GM13977 (cell line): ENCODE measurements around the gene GLB1L3.

Experiments used
- DNase-seq: peaks from one replicate; pipeline ENCODE4 v3.0.0; 2012; ENCODE audit warnings: low spot score
- in situ Hi-C: fragments of 300-500 bp; cut with MboI; formaldehyde crosslinking; loops from one replicate; pipeline ENCODE4 v1.12.0; 2022; ENCODE audit warnings: low sequenced_read_pairs, low pct_unique_long_range_greater_than_20kb, mixed read lengths, inconsistent platforms; ENCODE audit not compliant: unreplicated experiment
- TF ChIP-seq, protein P1 (sequence below): IDR thresholded peaks from 2 replicates; pipeline ENCODE4 v1.5.1; 2012; ENCODE audit warnings: mild to moderate bottlenecking, control low read depth; ENCODE audit not compliant: insufficient read depth; ENCODE audit errors: extremely low read depth, missing control alignments

Gene GLB1L3

GRCh38 chr11:134233729-134234179 lies 42.4 kb upstream of the GLB1L3 start:
- in situ Hi-C loops, result no loop called here

DNA sequence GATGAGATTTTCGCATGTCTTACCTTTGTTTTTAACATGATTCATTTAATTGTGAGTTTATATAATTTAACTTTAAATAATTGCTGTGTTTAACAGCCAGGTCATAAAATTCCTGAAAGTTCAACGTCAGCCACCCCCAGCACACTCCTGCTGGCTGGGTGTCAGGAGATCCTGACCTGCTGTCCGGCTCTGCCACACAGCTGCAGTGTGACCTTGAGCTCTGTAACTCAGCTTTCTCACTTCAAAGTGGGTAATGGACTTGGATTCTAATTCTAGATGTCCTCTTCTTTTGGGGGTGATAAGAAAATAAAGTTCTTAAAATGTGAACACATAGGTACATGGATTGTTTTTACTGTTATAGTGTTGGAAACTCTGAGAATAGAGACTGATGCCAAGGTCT lies 40.8 kb upstream of the GLB1L3 start:
- DNase-seq, result no peak
- TF ChIP-seq, protein P1, sequence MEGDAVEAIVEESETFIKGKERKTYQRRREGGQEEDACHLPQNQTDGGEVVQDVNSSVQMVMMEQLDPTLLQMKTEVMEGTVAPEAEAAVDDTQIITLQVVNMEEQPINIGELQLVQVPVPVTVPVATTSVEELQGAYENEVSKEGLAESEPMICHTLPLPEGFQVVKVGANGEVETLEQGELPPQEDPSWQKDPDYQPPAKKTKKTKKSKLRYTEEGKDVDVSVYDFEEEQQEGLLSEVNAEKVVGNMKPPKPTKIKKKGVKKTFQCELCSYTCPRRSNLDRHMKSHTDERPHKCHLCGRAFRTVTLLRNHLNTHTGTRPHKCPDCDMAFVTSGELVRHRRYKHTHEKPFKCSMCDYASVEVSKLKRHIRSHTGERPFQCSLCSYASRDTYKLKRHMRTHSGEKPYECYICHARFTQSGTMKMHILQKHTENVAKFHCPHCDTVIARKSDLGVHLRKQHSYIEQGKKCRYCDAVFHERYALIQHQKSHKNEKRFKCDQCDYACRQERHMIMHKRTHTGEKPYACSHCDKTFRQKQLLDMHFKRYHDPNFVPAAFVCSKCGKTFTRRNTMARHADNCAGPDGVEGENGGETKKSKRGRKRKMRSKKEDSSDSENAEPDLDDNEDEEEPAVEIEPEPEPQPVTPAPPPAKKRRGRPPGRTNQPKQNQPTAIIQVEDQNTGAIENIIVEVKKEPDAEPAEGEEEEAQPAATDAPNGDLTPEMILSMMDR, result no peak
- in situ Hi-C loops, result no loop called here

More at GRCh38 chr11:134233729-134234179, 42.4 kb upstream of the GLB1L3 start:
- TF ChIP-seq, protein P1, result no peak
- DNase-seq, result no peak

DNA sequence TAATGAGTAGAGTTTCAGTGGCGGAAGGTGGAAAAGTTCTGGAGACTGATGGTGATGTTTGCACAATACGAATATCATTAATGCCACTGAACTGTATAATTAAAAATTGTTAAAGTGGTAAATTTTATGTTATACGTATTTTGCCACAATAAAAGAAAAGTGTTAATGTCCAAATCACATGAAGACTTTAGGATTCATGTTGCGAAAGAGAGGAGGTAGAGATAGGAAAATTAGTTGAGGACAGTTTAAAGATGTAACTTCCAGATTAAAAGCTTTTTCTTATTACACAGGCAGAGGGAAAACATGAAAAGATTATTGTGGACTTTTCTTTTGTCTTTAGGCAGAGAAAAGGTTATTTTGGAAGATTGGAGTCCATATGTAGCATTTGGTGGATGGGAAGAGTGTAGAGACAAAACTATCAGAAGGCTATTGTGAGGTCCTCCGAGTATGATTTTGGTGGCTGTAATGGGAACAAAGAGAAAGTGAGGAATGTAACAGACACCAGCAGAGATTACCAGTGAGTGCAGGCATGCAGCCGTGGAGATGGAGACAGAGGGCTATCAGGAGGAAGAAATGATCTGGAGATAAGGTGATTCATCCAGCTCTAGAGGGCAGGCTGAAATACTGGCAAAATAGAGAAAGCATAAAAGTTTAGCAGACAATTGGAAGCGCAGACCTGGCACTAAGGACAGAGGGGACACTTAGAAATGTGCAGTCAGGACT lies 39.2 kb upstream of the GLB1L3 start:
- in situ Hi-C loops, result no loop called here
- DNase-seq, result no peak
- TF ChIP-seq, protein P1, result no peak

GRCh38 chr11:134237557-134237922 lies 38.6 kb upstream of the GLB1L3 start:
- in situ Hi-C loops, result no loop called here
- TF ChIP-seq, protein P1, result no peak
- DNase-seq, result no peak

- no peak for DNase-seq
- in situ Hi-C loops, result no loop called here
- TF ChIP-seq, protein P1, result no peak
Observed at GRCh38 chr11:134238956-134239355, 37.2 kb upstream of the GLB1L3 start.

DNA sequence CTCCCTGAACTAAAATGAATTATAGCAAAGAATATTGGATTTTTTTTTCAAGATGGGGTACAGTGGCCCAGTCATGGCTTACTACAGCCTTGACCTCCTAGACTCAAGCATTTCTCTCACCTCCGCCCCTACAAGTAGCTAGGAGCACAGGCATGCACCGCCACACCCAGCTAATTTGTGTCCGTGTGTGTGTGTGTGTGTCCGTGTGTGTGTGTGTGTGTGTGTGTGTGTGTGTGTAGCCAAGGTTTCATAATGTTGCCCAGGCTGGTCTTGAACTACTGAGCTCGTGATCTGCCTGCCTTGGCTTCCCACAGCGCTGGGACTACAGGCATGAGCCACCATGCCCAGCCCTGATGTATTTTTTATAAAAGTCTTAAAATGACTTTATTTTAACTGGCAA lies 35.6 kb upstream of the GLB1L3 start:
- no peak for DNase-seq
- TF ChIP-seq, protein P1, result no peak
- in situ Hi-C loops, result no loop called here
